Fibroblast of peridontal ligament (primary cell): Measurements from ENCODE around the gene CGB5.
"Not testable (repeated sequence)": the region's sequence is repeated elsewhere in the genome, so short reads cannot be mapped to it uniquely, and the experiment has no call there.

Source experiments
- DNase-seq: peaks from one replicate; pipeline ENCODE4 v3.0.0-alpha.2; 2010; ENCODE audit errors: extremely low read depth

The CGB5 gene

GRCh38 chr19:49056902-49057596 lies 13.4 kb downstream of the CGB5 start:
- DNase-seq: not testable (repeated sequence)

- DNase-seq: peak; percentile 14
Observed at GRCh38 chr19:49057636-49058234, 14.1 kb downstream of the CGB5 start, which contains the start of gene CGB7. CGB7 (minus strand) TSS chr19:49057749; CDS start chr19:49055375, 2,374 bp downstream.

DNA sequence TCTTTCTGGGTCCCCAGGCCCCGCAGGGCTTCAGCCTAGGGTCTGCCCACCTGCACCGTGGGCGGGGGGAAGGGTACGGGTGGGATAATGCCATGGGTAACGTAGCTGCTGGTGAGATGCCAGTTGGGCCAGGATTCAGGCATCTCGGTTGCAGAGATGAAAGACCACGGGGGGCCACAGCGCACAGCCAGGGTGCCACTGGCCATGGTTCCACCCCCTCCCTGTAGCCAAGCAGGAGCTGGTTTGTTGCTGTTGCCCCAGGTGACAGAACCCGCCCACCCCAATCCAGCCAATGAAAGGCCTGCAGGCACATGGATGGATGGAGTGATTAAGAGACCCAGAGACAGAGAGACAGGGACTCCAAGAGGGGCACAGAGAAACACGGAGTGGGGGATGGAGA lies 14.9 kb downstream of the CGB5 start:
- no peak for DNase-seq

DNA sequence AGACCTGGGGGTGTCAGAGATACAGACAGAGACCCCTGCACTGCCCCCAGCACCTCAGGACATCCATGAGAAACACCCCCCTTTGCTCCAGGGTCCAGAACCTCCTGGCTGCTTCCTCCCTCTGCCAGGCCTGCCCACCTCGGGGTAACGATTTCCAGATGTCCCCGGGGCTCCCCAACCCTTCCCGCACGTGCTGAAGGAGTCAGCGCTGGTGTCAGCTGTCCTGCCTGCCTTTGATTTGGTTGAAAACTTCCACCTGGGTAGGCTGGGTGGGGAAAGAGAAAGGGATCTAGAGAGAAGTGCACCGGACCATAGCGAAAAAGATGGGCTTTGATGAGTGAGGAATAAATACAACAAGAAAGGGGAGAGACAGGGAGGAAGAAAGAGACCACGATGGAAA lies 15.4 kb downstream of the CGB5 start:
- no peak for DNase-seq

DNA sequence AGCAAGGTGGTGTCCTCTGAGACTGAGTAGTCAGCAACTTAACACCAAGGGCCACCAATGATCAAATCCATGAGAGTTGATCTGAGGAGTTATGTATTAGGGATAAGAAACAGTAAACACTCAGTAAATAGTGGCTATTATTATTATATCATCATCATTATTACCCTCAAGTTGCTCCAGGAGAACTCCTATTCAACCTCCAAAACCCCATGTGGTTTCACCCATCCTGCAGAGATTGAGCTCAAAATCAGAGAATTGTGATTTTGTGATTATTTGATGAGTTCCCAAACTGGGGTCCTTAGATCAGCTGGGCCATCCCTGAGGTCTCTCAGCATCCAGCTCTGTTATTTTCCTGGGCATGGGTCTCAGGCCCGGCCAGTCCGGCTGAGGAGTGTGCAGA lies 17.4 kb downstream of the CGB5 start:
- no peak for DNase-seq

DNA sequence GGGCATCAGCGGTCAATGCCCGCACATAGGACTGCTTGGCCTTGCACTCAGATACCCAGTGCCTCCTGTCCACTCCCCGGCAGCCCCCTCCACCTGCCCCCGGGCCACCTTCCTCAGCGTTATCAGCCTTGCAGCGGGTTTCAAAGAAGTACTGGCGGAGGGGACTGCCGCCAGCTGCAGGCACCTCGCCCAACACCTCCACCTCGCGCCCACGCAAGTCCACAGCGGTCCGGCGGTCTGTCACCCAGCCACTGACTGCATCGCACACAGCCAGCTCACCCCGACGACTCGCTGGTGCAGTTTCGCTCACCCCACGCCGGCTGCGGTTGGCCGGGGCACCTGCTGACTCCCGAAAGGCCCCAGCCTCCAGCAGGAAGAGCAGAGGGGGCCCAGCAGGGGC lies 17.8 kb downstream of the CGB5 start:
- DNase-seq: no peak

GRCh38 chr19:49064029-49064629 lies 20.5 kb downstream of the CGB5 start:
- DNase-seq: no peak

GRCh38 chr19:49064768-49065611 lies 21.3 kb downstream of the CGB5 start, which contains the start of gene NTF4:
NTF4 (minus strand) TSS chr19:49064818; CDS start chr19:49061997, 2,821 bp downstream.
- no peak for DNase-seq

- no peak for DNase-seq
Observed at GRCh38 chr19:49065905-49066512, 22.4 kb downstream of the CGB5 start.

GRCh38 chr19:49067554-49067953 lies 23.9 kb downstream of the CGB5 start:
- DNase-seq: no peak

- no peak for DNase-seq
Observed at GRCh38 chr19:49069026-49069425, 25.4 kb downstream of the CGB5 start.

DNA sequence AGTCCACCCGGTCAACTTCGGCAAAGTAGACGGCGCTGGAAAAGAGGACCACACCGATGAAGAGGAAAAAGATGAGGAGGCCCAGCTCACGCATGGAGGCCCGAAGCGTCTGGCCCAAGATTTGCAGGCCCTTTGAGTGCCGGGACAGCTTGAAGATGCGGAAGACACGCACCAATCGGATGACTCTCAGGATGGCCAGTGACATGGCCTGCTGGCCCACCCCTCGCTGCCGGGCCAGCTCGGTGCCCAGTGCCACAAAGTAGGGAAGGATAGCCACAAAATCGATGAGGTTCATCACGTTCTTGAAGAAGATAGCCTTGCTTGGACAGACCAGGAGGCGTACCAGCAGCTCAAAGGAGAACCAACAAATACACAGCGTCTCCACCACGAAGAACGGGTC lies 26.8 kb downstream of the CGB5 start:
- DNase-seq: no peak

DNA sequence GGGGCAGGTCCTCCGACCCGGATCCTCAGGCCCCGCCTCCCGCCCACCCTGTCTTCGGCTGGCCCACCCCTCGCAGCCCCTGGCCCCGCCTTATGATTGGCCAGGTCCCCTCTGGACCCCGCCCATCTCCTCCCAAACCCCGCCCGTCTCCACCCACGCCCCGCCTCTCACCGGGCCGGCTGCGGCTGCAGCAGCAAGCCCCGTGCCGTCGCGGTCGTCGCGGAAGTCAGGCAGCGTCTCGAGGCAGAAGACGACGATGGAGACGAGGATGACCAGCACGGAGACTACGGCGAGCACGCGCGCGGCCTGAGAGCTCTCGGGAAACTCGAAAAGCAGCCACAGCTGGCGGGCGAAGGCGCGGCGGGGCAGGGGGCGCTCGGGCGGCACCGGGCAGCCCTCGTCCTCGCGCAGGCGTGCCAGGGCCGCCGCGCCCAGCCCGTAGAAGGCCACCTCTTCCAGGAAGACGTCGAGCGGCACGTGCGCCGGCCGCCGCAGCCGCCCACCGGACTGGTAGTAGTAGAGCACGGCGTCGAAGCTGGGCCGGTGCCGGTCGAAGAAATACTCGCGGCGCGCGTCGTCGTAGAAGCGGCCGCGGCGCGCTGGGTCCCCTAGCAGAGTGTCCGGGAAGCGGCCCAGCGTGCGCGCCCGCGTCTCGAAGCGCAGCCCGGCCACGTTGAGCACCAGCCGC lies 28.4 kb downstream of the CGB5 start:
- DNase-seq: no peak

- DNase-seq: no peak
Observed at GRCh38 chr19:49073514-49074378, 30.1 kb downstream of the CGB5 start.

DNA sequence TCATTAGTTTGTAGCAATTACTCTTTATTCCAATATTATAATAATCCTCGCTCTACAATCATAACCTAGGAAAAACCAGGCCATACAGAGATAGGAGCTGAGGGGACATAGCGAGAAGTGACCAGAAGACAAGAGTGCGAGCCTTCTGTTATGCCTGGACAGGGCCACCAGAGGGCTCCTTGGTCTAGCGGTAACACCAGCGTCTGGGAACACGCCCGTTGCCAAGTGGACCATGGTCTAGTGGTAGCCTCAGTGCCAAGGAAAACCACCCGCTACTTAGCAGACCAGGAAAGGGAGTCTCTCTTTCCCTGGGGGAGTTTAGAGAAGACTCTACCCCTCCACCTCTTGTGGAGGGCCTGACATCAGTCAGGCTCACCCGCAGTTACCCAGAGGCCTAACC lies 31.2 kb downstream of the CGB5 start:
- peak; percentile 67 for DNase-seq

DNA sequence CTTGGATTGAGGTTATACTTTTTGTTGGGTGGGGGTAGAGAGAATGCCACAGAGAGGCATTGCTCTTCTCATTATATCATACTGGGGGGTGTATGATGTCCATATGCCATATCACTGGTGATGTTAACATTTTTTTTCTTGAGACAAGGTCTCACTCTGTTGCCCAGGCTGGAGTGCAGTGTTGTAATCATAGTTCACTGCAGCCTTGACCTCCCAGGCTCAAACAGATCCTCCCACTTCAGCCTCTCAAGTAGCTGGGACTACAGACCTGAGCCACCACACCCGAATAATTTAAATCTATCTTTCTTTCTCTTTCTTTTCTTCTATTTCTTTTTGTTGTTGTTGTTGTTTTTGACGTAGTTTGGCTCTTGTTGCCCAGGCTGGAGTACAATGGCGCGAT lies 36.7 kb downstream of the CGB5 start:
- DNase-seq: no peak

- no peak for DNase-seq
Observed at GRCh38 chr19:49081273-49081672, 37.6 kb downstream of the CGB5 start.

GRCh38 chr19:49084206-49085019 lies 40.8 kb downstream of the CGB5 start:
- no peak for DNase-seq
